HS-5 (cell line): ENCODE data around the gene IL23A.
A peak's percentile ranks its signal among the peaks of the same experiment; 100 is the strongest.
"Not testable (repeated sequence)": the region's sequence is repeated elsewhere in the genome, so short reads cannot be mapped to it uniquely, and the experiment has no call there.

Experiments
- DNase-seq: peaks from one replicate; pipeline ENCODE4 v3.0.0-alpha.2; 2012; ENCODE audit warnings: low read depth

Gene IL23A

DNA sequence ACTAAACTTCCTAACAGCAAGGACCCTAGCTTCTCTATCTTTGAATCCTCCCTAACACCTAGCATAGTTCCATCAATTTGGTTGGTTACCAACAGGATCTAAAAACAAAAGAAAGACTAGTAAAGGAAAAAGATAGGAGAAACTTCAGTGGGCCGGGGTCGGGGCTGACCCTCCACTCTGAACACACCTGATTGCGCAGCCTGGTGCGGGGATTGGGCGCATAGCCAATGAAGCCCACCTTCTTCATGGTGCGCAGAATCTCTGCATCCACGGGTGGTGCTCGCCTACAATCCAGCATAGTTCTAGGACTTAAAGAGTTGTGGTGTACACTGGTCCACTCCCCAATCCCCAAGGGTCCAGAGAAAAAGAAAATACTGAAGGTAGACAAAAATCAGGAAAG lies 12.6 kb upstream of the IL23A start:
- DNase-seq = no peak

DNA sequence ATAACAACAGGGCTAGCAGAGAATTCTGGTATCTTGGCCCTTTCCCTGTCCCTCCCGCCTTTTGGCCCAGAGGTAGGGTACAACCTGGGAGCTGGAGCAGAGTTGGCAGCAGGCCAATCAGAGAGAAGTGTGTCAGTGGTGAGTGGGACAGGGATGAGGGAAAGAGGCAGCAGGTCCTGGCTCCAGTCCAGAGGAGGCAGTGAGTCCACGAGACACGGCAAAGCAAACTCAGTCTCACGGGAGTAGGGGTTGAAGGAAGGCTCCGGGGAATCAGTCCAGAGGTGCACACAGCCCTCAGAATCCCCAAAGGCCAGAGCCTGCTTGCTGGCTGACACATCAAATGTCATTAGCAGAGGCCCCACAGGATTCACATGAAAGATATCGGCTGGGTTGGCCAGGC lies 12.2 kb upstream of the IL23A start:
- no peak for DNase-seq

DNA sequence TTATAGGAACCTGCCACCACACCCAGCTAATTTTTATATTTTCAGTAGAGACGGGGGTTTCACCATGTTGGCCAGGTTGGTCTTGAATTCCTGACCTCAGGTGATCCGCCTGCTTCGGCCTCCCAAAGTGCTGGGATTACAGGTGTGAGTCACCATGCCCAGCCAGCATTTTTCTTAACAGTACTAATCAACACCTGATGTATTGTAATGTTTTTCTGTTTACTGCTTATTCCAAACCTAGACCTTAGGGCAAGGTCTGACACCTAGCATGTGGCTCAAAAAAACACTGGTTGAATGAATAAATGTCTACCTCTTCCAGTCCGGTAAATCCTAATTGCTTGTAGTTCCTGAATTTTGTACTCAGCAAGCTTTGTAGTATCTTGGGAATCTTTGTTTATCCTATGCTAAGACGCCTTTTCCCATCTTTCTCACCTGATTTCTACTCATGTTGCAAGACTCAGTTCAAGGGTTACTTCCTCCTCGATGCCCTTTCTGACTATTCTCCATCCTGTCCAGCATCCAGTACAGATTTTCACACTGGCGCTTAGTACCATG lies 7.7 kb upstream of the IL23A start:
- DNase-seq = no peak

DNA sequence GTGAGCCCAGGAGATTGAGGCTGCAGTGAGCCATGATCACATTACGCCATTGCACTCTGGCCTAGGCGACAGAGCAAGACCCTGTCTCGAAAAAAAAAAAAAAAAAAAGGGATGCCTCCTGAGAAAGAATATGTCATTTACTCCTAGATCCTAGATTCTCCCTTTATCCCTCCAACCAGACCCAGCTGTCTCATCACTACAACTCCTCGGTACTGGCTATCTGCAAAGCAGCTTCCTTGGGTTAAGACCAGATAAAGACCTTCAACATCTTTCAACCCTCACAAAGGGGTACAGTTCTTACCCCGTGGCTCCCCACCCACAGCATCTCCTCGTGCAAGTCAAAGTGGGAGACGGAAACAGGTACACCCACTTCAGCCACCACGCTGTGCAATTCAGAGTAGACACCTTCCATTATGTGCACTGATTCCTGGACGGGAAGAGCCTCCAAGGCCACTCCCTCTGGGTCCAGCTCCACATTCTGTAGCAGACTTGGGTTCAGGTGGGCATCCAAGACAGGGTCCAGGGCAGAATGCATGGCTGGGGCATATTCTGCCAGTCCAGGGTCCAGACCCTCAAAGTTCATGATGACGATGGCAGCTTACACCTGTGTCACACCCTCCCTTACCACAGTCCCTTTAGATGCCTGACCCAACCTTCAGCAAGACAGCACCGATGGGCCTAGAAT lies 6.0 kb upstream of the IL23A start:
- no peak for DNase-seq

DNA sequence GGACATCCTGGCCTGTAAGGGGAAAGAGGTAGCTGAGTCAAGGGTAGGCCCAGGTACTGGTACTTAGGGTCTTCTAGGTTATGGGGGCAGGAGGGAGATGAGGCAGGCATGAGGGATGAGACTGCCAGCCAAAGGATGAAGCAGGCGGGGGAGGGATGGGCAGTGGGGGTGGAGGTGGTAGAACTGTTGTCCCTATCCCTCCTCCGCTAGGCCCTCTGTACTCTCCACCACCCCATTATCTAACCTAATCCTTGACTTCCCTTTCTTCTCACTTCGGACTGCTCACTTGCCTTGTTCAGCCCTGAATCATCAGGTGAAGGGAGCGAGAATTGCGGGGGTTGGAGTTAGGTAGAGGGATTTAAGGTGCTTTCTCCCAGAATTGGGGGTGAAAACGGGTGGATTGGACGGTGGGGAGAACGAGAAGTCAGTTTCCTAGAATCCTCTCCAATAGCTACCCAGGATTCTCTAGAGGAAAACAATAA lies 5.4 kb upstream of the IL23A start:
- no peak for DNase-seq

DNA sequence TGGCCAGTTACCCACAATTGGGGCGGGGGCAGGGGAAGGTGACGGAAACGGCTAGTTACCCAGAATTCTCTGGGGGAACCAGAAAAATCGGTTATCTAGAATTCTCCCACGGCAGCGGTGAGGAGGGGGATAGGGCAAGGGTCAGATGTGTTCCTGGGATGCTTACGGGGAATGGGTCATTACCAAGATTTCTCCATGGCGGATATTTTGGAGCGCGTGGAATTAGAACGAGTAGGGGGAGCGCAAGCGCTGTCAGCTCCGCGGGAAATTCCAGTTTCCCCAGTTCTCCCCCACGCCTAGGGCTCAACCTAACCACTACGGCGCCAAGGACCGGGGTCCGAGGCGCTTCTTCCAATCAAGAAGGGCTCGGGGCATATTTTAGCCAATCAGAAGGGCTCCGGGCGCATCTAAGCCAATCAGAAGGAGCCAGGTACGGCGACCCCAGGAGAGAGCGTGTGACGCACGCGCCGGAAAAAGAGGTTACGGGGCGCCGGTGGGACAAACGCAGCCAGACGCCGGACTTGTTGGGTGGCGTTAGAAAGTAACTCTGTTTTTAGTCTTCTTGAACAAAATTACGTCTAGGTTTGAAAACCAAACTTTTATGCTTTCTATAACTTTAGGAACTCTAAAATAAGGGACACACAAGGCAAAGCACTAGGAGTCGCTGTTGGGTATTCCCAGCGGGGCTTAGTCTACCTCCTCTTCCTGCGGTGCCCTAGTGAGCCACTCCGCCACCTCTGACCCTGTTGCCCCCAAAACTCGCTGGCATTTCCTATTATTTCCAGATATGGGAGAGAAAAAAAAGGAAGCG lies 4.8 kb upstream of the IL23A start, which contains the start of gene PAN2:
PAN2 (minus strand) TSS at position 322 of the 811 bp plus-strand sequence. CDS start 906 bp downstream, outside the sequence.
- peak; percentile 94 for DNase-seq

DNA sequence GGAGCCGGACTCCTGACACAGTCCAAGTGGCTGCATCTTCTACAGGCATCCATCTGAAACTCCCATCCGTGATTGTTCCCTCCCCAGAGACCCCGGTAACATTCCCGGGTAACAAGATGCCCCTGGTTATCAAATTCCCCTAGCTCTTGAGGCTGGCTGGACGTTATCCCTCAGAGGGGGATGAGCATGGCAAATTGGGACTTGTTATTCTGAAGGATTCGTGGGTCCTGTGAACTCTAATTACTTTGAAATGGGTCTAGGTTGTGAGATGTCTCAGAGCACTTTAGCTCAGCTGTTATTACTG lies 4.2 kb upstream of the IL23A start:
- no peak for DNase-seq

DNA sequence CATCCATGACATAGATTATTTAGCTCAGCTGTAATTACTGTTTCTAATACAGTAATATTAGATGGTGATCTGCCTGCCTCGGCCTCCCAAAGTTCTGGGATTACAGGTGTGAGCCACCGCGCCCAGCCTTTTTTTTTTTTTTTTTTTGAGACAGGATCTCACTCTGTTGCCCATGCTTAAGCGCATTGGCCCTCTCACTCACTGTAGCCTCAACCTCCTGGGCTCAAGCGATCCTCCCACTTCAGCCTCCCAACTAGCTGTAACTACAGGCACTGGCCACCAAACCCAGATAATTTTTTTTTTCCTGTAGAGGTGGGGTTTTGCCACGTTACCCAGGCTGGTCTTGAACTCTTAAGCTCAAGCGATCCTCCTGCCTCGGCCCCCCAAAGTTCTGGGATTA lies 3.2 kb upstream of the IL23A start:
- not testable (repeated sequence) for DNase-seq

DNA sequence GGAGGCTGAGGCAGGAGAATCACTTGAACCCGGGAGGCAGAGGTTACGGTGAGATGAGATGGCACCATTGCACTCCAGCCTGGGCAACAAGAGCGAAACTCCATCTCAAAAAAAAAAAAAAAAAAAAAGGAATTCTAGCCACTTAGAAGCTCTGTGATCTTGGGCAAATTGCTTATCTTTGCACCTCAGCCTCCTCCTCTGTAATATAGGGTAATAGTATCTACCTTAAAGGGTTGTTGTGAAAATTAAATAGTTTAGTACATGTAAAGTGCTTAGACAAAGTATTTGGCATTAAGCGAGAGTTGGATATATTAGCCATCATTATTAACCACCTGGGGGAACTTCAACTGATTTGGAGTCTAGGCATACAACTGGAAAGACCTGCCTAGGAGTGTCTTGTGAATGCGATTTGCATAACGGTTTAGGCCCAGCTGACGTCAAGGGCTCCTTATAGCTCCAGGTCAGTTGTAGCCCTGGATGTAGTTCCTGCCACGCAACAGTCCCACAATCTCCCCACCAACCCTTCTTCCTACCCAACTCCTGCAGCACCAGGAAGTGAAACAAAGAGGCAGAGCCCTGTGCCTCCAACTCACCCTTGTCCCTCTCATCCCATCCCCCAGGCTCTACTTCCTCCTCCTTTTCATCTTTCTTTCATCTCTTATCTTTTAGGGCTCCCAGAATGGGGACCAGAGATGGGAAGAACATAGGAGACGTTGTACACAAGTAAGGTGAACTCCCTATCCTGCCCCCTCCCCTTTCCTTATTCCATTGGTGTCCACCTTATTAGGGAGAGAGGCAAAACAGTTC lies 2.1 kb upstream of the IL23A start:
- DNase-seq = no peak

DNA sequence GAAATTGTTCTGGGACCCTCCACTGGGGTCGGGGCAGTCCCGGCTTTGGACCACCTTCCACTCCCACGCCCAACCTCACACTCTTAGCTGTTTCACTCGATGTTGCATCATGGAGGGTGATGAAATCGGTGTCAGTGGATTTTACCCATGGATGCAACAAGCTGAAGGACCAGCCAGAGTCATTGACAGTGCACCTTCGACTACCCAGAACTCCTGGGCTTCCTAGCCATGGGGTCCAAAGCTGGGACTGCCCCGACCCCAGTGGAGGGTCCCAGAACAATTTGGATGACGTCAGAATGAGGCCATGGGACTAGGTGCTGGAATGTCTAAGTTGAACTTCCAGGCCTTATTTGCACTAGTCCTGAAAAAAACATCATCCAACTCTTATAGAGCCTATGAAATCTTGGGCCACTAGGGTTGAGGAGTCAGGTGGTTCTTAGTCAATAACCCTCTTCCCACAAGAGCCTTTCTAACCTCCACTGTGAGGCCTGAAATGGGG lies 882 bp upstream of the IL23A start:
- DNase-seq = no peak

DNA sequence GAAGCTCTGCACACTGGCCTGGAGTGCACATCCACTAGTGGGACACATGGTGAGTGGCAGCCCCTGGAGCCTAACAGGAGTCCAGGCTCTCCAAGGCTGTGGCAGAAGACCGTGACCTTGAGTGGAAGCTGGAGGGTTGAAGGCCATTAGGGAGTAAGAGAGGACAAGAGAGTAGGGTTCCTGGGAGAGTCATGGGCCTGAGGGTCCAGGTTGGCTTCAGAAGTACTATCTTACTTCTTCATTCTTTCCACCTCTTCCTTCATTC lies 406 bp downstream of the IL23A start:
- no peak for DNase-seq

DNA sequence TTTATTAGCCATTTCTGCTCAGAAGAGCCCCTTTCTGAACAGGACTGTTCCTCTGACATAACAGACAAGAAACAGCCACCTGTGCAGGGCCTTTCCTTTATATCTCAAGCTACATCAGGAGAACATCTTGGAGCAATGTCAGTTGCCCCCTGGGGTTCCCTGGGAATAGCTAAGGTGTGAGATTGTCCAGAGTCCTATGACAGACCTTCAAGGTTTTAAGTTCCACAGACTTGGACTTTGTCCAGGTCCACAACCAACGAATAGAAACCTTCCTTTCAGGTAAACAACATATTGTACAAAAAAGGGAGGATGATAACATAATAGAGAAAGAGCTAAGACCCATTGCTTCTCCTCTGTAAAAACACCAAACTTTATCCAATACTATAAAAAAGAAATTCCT lies 2.9 kb downstream of the IL23A start:
- no peak for DNase-seq

DNA sequence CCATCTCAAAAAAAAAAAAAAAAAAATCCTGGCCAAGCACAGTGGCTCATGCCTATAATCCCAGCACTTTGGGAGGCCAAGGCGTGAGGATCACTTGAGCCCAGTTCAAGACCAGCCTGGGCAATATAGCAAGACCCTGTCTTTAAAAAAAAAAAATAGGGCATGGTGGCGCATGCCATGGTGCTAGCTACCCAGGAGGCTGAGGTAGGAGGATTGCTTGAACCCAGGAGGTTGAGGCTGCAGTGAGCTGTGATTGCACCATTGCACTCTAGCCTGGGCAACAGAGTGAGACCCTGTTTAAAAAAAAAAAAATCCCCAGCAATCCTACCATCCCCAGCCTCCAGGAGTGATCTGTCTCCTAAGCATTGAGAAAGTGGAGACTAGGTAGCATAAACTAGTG lies 3.6 kb downstream of the IL23A start:
- not testable (repeated sequence) for DNase-seq

DNA sequence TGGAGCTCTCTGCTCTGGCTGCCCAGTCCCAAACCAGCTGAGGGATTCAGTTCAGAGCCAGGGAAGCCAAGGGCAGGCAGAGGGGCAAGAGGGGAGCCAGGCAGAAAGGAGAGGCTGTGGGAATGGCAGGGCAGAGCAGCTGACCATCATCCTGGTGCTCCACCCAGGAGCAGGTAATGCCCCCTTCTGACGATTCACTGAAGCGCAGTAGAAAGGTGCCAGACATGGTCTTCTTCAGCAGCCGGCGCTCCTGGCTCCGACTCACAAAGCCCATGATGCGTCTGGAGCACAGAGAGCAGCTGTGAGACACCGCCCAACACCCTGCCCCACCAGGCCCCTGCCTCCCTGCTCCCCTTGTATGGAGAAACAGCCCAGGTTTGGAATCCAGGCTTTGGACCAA lies 8.0 kb downstream of the IL23A start:
- no peak for DNase-seq

DNA sequence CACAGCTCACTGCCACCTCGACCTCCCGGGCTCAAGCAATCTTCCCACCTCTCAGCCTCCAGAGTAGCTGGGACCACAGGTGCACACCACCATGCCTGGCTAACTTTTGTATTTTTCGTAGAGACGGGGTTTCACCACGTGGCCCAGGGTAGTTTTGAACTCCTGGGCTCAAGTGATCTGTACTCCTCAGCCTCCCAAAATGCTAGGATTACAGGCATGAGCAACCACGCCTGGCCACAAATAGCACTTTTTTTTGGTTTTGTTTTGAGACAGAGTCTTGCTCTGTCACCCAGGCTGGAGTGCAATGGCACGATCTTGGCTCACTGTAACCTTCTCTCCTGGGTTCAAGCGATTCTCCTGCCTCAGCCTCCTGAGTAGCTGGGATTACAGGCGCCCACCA lies 8.6 kb downstream of the IL23A start:
- DNase-seq = not testable (repeated sequence)

DNA sequence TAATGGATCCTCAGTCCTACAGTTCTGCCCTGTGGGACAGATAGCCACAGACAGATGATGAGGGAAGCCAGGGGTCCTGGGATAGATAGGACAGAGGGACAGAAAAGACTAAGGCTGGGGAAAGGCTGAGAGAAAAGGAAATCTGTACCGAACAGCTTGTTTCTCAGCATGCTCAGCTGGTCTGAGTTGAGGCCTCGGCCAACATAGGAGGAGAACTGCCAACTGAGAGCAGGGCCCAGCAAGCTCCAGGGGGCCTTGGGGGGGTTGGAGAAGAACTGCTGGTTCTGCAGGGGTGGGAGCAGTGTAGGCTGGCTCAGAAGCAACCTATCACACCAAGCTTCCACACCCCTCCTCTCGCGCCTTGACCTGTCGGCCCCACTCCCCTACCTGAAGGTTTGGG lies 10.1 kb downstream of the IL23A start:
- no peak for DNase-seq

DNA sequence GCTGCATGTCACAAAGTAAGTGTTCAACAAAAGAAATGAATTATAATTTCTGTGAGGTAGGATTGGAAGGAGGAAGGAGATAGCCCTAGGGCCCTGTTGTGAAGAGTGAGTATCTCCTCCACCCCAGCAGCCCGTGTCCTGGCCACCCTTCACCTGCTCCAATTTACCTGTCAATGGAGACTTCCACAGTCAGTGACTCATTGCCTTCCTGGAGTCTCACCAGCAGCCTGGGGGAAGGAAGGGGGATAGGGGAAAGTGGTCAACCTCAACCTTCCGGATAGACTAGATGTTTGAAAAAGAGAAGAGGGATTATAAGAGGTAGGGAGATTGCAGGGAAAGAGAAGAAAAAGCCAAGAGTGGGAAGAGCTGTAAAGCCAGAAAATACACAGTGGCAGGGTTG lies 12.0 kb downstream of the IL23A start:
- DNase-seq = no peak

DNA sequence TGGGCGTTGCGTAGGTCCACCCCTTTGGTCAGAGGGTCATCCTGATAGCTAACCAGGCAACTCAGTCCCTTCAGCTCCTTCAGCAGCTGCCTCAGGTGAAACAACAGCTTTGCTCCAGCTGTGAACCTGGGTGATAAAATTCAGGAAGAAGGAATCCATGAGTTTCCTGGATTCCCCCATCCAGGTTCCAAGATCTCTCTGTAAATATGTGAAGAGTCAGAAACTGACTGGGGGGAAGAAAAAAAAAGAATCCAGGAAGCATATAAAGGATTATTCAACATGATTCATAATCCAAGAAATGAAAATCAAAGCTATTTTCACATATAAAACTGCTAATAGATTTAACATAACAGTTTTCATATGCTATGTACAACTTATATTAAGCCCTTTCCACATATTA lies 12.6 kb downstream of the IL23A start:
- DNase-seq = no peak

DNA sequence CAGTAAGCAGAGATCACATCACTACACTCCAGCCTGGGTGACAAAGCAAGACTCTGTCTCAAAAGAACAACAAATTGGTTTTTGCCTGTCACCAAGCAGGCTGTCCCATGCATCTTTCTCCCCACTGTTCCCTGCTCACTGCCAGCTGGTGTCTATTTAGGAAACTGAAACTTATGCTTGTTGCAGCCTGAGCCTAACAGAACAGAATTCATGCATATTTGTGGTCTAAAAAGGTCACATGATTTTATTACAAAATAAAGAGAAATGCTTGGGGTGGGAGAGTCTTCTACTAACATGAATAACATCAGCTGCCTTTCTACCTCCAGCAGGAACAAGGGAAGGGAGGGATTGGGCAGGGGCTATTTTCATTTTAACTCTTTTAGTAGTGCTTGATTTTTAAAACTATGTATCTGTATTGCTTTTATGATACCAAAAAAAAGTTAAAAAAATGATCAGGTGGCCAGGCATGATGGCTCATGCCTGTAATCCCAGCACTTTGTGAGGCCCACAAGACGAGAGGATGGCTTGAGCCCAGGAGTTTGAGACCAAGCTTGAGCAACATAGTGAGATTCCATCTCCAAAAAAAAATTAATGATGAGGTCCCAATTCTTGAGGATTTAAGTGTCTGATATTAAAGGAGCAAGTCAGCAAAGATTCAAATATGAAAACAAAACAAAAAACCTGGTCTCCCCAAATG lies 20.3 kb downstream of the IL23A start:
- DNase-seq = peak; percentile 70

DNA sequence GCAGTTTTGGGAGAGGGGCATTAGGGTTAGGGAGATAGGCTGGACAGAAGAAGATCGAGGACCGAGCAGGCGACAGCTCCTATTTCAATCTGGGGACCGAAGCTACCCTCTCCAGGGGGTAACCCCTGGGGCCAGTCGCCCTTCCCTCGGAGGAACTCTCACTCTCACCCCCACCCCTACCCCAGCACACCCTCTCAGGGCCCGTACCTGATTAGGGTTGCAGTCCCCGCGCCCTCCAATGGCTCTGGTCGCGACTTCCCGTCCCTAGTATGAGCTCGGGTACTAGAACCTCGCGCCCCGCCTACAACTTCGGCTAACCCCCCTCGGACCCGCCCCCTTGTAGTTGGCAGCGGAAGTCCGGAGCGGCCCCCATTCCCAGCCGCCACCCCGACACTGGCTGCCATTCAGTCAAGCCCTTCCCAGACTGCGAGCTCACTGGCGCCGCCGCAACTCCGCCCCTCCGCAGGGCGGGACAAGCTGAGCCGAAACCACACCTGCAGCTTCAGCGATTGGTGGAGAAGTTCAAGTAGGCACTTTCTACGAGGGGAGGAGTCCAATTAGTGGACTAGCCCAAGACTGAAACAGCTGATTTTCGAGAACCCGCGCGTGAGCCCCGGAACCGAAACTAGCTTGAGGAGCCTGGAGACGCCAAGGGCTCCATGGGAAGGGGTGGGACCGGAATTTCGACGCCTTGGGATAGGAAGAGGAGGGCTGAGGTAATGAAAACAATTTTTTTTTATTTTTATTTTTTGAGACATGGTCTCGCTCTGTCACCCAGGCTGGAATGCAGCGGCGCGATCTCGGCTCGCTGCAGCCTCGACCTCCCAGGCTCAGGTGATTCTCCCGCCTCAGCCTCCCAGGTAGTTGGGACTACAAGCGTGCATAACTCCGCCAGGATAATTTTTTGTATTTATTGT lies 21.4 kb downstream of the IL23A start, which contains the start of gene STAT2:
STAT2 (minus strand) TSS at position 257 of the 917 bp plus-strand sequence. CDS start 3,536 bp downstream, outside the sequence.
- DNase-seq = peak; percentile 99
